MM.1S (cell line): ENCODE data around the gene TSHZ3.

ENCODE experiments used
- EZH2phosphoT487 ChIP-seq: fragments of 300-600 bp; sonication (generic); IDR thresholded peaks from 2 replicates; pipeline ENCODE4 v1.6.1; 2018; ENCODE audit warnings: antibody characterized with exemption, low read length
- TF ChIP-seq, protein P1 (sequence below): fragments of 300-600 bp; sonication (generic); IDR thresholded peaks from 2 replicates; pipeline ENCODE4 v1.5.1; 2016; ENCODE audit warnings: antibody characterized with exemption, low read length, mixed read lengths

DNA sequence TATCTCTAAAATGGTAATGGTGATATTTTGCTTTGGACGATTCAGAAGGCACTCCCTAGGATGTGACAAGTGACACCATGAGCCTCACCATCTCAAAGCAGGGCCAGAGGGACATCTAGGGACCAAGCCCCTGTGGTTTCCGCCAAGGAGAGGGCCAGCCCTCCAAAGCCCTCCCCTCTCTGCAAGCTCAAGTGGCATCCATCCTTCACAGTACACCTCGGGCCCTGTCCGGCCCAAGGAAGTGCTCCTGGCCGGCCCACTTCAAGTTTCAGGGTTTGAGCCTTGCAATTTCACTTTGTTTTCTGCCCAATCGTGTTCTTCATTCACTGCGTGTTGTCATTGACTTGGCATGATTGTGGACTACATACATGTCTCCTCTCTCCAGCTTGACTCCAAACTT, 82.5 kb downstream of the TSHZ3 start:
- TF ChIP-seq, protein P1, sequence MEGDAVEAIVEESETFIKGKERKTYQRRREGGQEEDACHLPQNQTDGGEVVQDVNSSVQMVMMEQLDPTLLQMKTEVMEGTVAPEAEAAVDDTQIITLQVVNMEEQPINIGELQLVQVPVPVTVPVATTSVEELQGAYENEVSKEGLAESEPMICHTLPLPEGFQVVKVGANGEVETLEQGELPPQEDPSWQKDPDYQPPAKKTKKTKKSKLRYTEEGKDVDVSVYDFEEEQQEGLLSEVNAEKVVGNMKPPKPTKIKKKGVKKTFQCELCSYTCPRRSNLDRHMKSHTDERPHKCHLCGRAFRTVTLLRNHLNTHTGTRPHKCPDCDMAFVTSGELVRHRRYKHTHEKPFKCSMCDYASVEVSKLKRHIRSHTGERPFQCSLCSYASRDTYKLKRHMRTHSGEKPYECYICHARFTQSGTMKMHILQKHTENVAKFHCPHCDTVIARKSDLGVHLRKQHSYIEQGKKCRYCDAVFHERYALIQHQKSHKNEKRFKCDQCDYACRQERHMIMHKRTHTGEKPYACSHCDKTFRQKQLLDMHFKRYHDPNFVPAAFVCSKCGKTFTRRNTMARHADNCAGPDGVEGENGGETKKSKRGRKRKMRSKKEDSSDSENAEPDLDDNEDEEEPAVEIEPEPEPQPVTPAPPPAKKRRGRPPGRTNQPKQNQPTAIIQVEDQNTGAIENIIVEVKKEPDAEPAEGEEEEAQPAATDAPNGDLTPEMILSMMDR = no peak
- no peak for TF ChIP-seq EZH2phosphoT487
